ENCODE measurements around the gene LSR. TPM values are rescaled to one million over a fixed set of nuclear protein-coding genes. Genes with fewer than 3 reads are reported as not detected.

The LSR gene
- total RNA-seq, 3 donors from 2014 or later, result 3.7 to 37.5 (median 35.1) TPM

DNA sequence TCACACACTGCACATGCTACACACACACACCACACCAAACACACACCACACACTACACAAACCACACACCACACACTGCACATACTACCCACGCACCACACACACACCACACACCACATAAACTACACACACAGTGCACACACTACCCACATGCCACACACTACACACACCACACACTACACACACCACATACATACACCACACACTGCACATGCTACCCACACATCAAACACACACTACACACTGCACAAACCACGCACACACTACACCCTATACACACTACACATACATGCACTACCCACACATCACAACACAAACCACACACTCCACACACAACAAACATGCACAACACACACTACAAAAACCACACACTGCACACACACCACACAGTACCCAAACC lies 49.1 kb downstream of the LSR start:
- H3K4me3 ChIP-seq, result no peak overlapping the region

DNA sequence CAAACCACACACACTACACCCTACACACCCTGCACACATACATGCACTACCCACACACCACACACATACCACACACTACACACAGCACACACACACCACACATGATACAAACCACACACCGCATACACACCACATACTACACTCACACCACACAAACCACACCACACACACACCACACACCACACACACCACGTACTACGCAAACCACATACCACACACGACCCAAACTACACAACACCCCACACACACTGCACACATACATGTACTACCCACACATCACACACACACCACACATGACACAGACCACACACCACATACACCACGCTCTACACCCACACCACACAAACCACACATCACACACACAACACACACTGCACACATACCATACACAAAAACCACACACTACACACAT lies 49.8 kb downstream of the LSR start:
- TF ChIP-seq POLR2AphosphoS5 (IDR thresholded peaks at IDR 0.05) (no peak), POLR2A (IDR thresholded peaks at IDR 0.05) (no peak)
- TF ChIP-seq, protein P1, sequence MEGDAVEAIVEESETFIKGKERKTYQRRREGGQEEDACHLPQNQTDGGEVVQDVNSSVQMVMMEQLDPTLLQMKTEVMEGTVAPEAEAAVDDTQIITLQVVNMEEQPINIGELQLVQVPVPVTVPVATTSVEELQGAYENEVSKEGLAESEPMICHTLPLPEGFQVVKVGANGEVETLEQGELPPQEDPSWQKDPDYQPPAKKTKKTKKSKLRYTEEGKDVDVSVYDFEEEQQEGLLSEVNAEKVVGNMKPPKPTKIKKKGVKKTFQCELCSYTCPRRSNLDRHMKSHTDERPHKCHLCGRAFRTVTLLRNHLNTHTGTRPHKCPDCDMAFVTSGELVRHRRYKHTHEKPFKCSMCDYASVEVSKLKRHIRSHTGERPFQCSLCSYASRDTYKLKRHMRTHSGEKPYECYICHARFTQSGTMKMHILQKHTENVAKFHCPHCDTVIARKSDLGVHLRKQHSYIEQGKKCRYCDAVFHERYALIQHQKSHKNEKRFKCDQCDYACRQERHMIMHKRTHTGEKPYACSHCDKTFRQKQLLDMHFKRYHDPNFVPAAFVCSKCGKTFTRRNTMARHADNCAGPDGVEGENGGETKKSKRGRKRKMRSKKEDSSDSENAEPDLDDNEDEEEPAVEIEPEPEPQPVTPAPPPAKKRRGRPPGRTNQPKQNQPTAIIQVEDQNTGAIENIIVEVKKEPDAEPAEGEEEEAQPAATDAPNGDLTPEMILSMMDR (IDR thresholded peaks at IDR 0.05), result no peak
- intact Hi-C loops (cut with DNase I; ENCODE audit: low total_unique reads), result no loop called here
- Histone ChIP-seq H3K4me3 (no peak overlapping the region), H3K9me3 (no peaks in the 10 kb centered on the region), H3K36me3 (no peaks in the 10 kb centered on the region), H3K27ac (no peak overlapping the region), H3K27me3 (no peaks in the 10 kb centered on the region), H3K4me1 (no peaks in the 10 kb centered on the region)
- no peak for DNase-seq (ENCODE audit: low spot score in 2 of 2)

More for the DNA sequence above, 49.1 kb downstream of the LSR start:
- H3K27me3 ChIP-seq, result peaks cover 0 to 3% of the 10 kb centered on the region in 2 donors
- no peaks in the 10 kb centered on the region for H3K4me1 ChIP-seq
- no peak for DNase-seq (ENCODE audit: low spot score in 2 of 2)
- no peak overlapping the region for H3K27ac ChIP-seq
- intact Hi-C loops (cut with DNase I; ENCODE audit: low total_unique reads), result no loop called here
- TF ChIP-seq, protein P1 (IDR thresholded peaks at IDR 0.05), result no peak
- no peaks in the 10 kb centered on the region for H3K36me3 ChIP-seq
- no peaks in the 10 kb centered on the region for H3K9me3 ChIP-seq

DNA sequence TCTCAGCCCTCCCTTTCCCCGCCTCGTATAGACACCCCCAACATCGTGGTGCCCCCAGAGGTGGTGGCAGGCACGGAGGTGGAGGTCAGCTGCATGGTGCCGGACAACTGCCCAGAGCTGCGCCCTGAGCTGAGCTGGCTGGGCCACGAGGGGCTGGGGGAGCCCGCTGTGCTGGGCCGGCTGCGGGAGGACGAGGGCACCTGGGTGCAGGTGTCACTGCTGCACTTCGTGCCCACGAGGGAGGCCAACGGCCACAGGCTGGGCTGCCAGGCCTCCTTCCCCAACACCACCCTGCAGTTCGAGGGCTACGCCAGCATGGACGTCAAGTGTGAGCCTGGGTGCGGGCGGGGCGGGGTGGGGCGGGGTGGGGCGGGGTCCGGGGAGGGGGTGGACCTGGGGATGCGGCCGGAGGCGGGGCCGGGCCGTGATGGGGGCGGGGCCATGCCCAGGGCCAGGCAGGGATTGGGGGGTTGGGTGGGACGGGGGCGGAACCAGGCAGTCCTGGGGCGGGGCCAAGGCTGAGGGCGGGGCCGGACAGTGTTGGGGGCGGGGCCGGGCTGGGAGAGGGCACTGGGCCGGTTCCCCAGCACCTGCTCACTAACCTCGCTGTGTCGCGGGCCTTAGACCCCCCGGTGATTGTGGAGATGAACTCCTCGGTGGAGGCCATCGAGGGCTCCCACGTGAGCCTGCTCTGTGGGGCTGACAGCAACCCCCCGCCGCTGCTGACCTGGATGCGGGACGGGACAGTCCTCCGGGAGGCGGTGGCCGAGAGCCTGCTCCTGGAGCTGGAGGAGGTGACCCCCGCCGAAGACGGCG lies 50.9 kb downstream of the LSR start:
- TF ChIP-seq POLR2AphosphoS5 (IDR thresholded peaks at IDR 0.05), result no peak
- TF ChIP-seq POLR2A (IDR thresholded peaks at IDR 0.05), result no peak
- TF ChIP-seq, protein P1 (IDR thresholded peaks at IDR 0.05), result no peak
- H3K9me3 ChIP-seq, result no peaks in the 10 kb centered on the region
- no peak overlapping the region for H3K27ac ChIP-seq
- intact Hi-C loops (cut with DNase I; ENCODE audit: low total_unique reads), result no loop called here
- no peaks in the 10 kb centered on the region for H3K4me1 ChIP-seq
- no peak for DNase-seq (ENCODE audit: low spot score in 2 of 2)
- no peak overlapping the region for H3K4me3 ChIP-seq
- no peaks in the 10 kb centered on the region for H3K27me3 ChIP-seq
- no peaks in the 10 kb centered on the region for H3K36me3 ChIP-seq

DNA sequence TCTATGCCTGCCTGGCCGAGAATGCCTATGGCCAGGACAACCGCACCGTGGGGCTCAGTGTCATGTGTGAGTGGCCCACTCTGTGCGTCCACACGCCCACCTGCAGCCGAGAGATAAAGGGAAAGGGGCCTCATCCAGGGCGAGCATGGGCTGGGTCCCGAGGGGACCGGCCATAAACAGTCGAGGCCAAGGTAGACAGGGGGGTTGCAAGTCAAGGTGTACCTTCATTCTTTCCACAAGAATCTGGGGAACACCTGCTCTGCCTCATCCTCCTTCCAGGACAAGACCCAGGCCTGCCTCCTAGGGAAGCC lies 51.5 kb downstream of the LSR start:
- intact Hi-C loops (cut with DNase I; ENCODE audit: low total_unique reads), result no loop called here
- no peak for DNase-seq (ENCODE audit: low spot score in 2 of 2)
- Histone ChIP-seq H3K9me3 (no peaks in the 10 kb centered on the region), H3K36me3 (no peaks in the 10 kb centered on the region), H3K27ac (no peak overlapping the region), H3K4me1 (no peaks in the 10 kb centered on the region), H3K4me3 (no peak overlapping the region), H3K27me3 (no peaks in the 10 kb centered on the region)
- TF ChIP-seq POLR2A (IDR thresholded peaks at IDR 0.05) (no peak), POLR2AphosphoS5 (IDR thresholded peaks at IDR 0.05) (no peak)
- TF ChIP-seq, protein P1 (IDR thresholded peaks at IDR 0.05), result no peak

DNA sequence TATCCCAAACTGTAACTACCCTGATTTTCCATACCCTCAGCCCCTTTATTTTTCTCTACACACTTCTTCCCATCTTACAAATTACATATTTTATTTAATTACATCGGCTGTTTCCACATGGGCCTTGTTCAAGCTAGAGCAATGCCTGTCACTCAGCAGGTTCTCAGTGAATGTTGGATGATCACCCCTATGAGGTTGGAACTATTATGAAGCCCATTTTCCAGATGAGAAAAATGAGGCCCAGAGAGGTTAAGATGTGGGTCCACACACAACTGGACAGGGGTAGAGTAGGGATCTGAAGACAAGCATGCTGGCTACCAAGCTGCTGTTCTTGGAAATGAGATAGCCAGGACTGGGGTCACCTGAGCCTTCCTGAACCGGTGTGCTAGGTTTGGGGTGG lies 53.2 kb downstream of the LSR start:
- H3K4me1 ChIP-seq, result no peaks in the 10 kb centered on the region
- H3K27ac ChIP-seq, result no peak overlapping the region
- H3K27me3 ChIP-seq, result no peaks in the 10 kb centered on the region
- DNase-seq (ENCODE audit: low spot score in 2 of 2), result no peak
- intact Hi-C loops (cut with DNase I; ENCODE audit: low total_unique reads), result no loop called here
- TF ChIP-seq POLR2AphosphoS5 (IDR thresholded peaks at IDR 0.05) (no peak), POLR2A (IDR thresholded peaks at IDR 0.05) (no peak)
- TF ChIP-seq, protein P1 (IDR thresholded peaks at IDR 0.05), result no peak
- no peaks in the 10 kb centered on the region for H3K9me3 ChIP-seq
- no peaks in the 10 kb centered on the region for H3K36me3 ChIP-seq
- no peak overlapping the region for H3K4me3 ChIP-seq
